ENCODE results near the gene PNPLA2. TPM values are rescaled to one million over a fixed set of nuclear protein-coding genes. Genes with fewer than 3 reads are reported as not detected.
A peak's percentile ranks its signal among the peaks of the same experiment; 100 is the strongest.

PNPLA2 gene
- total RNA-seq, 1 experiment from 2014 or later = 40.2 TPM

- intact Hi-C loops (cut with micrococcal nuclease) = no loop called here
- Histone ChIP-seq H3K36me3 (ENCODE audit: low read depth, low read length) (no peaks in the 10 kb centered on the region), H3K27me3 (ENCODE audit: low read length) (no peaks in the 10 kb centered on the region), H3K79me2 (ENCODE audit: low read length) (peaks cover 25% of the 10 kb centered on the region), H2AFZ (ENCODE audit: low read length) (no peak overlapping the region), H3K9me3 (ENCODE audit: low read length) (no peaks in the 10 kb centered on the region), H3K4me2 (ENCODE audit: low read length) (peak overlapping the region; percentile 96), H3K9ac (ENCODE audit: low read length) (no peak overlapping the region), H3K4me3 (ENCODE audit: low read length) (no peak overlapping the region), H3K27ac (ENCODE audit: low read length) (peak overlapping the region; percentile 74), H4K20me1 (ENCODE audit: low read length) (peaks cover 13% of the 10 kb centered on the region; the same call in 1 of the 2 replicates), H3F3A (ENCODE audit: low read length, unreplicated experiment) (no peaks in the 10 kb centered on the region), H3K9me2 (replicated peaks; ENCODE audit: low read length) (no peaks in the 10 kb centered on the region), H3K4me1 (ENCODE audit: insufficient read depth, low read length) (peaks cover 51% of the 10 kb centered on the region)
- BruUV-seq (replicated peaks) = no TSS peak
- ChIA-PET CTCF (interaction anchor here (0.6 kb wide), 1 partner anchor 29 kb away, joined by 7 read pairs; no protein-coding TSS in a partner anchor), POLR2A (ENCODE audit: unreplicated experiment) (no interaction called here)
- DNase-seq (no peak), ATAC-seq (peak; percentile 7)
- no peak for TF ChIP-seq CTCF (conservative IDR thresholded peaks at IDR 0.05; ENCODE audit: low read depth, low read length)
- no peak for TF ChIP-seq EZH2 (IDR thresholded peaks at IDR 0.05; ENCODE audit: low read length, unreplicated experiment)
- no peak for TF ChIP-seq EZH2phosphoT487 (IDR thresholded peaks at IDR 0.05; ENCODE audit: borderline replicate concordance, low read length)
Measured at GRCh38 chr11:824942-825341, 6.2 kb downstream of the PNPLA2 start.

- ATAC-seq = peak; percentile 19
- Histone ChIP-seq H3K4me1 (ENCODE audit: insufficient read depth, low read length) (peaks cover 46% of the 10 kb centered on the region), H4K20me1 (ENCODE audit: low read length) (peaks cover 8% of the 10 kb centered on the region; the same call in 1 of the 2 replicates), H2AFZ (ENCODE audit: low read length) (no peak overlapping the region), H3K4me2 (ENCODE audit: low read length) (peak overlapping the region; percentile 96), H3F3A (ENCODE audit: low read length, unreplicated experiment) (no peaks in the 10 kb centered on the region), H3K79me2 (ENCODE audit: low read length) (peaks cover 18% of the 10 kb centered on the region), H3K4me3 (ENCODE audit: low read length) (no peak overlapping the region), H3K36me3 (ENCODE audit: low read depth, low read length) (no peaks in the 10 kb centered on the region), H3K27ac (ENCODE audit: low read length) (peak overlapping the region; percentile 74), H3K27me3 (ENCODE audit: low read length) (no peaks in the 10 kb centered on the region), H3K9me3 (ENCODE audit: low read length) (no peaks in the 10 kb centered on the region), H3K9ac (ENCODE audit: low read length) (peak overlapping the region; percentile 69; the same call in 1 of the 2 replicates), H3K9me2 (replicated peaks; ENCODE audit: low read length) (no peaks in the 10 kb centered on the region)
- DNase-seq = peak; percentile 53
- ChIA-PET CTCF (interaction anchor here (0.6 kb wide), 1 partner anchor 29 kb away, joined by 7 read pairs; no protein-coding TSS in a partner anchor), POLR2A (ENCODE audit: unreplicated experiment) (no interaction called here)
- intact Hi-C loops (cut with micrococcal nuclease) = no loop called here
- BruUV-seq (replicated peaks) = no TSS peak
- TF ChIP-seq EZH2 (IDR thresholded peaks at IDR 0.05; ENCODE audit: low read length, unreplicated experiment) (no peak), CTCF (conservative IDR thresholded peaks at IDR 0.05; ENCODE audit: low read depth, low read length) (no peak), EZH2phosphoT487 (IDR thresholded peaks at IDR 0.05; ENCODE audit: borderline replicate concordance, low read length) (no peak)
Measured at GRCh38 chr11:825366-826226, 6.9 kb downstream of the PNPLA2 start.

GRCh38 chr11:826227-826621 lies 7.5 kb downstream of the PNPLA2 start:
- peak overlapping the region; percentile 69; the same call in 1 of the 2 replicates for H3K9ac ChIP-seq (ENCODE audit: low read length)
- H3K9me3 ChIP-seq (ENCODE audit: low read length) = no peaks in the 10 kb centered on the region
- POLR2A ChIA-PET (ENCODE audit: unreplicated experiment) = no interaction called here
- peaks cover 40% of the 10 kb centered on the region for H3K4me1 ChIP-seq (ENCODE audit: insufficient read depth, low read length)
- H4K20me1 ChIP-seq (ENCODE audit: low read length) = 0 out of 2 replicates have a peak, but pooled peaks cover 4% of the 10 kb centered on the region
- H2AFZ ChIP-seq (ENCODE audit: low read length) = no peak overlapping the region
- intact Hi-C loops (cut with micrococcal nuclease) = no loop called here
- H3K27ac ChIP-seq (ENCODE audit: low read length) = peak overlapping the region; percentile 74
- H3K36me3 ChIP-seq (ENCODE audit: low read depth, low read length) = no peaks in the 10 kb centered on the region
- TF ChIP-seq EZH2 (IDR thresholded peaks at IDR 0.05; ENCODE audit: low read length, unreplicated experiment) (no peak), CTCF (conservative IDR thresholded peaks at IDR 0.05; ENCODE audit: low read depth, low read length) (no peak), EZH2phosphoT487 (IDR thresholded peaks at IDR 0.05; ENCODE audit: borderline replicate concordance, low read length) (no peak)
- H3K9me2 ChIP-seq (replicated peaks; ENCODE audit: low read length) = no peaks in the 10 kb centered on the region
- CTCF ChIA-PET = no interaction called here
- peaks cover 13% of the 10 kb centered on the region for H3K79me2 ChIP-seq (ENCODE audit: low read length)
- no peaks in the 10 kb centered on the region for H3K27me3 ChIP-seq (ENCODE audit: low read length)
- H3F3A ChIP-seq (ENCODE audit: low read length, unreplicated experiment) = no peaks in the 10 kb centered on the region
- TSS peak; percentile 78 for BruUV-seq (replicated peaks)
- DNase-seq (no peak), ATAC-seq (no peak)
- peak overlapping the region; percentile 96 for H3K4me2 ChIP-seq (ENCODE audit: low read length)
- H3K4me3 ChIP-seq (ENCODE audit: low read length) = no peak overlapping the region

Data from PC-3 (cell line).